WTC11 (cell line): Measurements from ENCODE around the gene DNAJC25. TPM values are rescaled to one million over a fixed set of nuclear protein-coding genes. Genes with fewer than 3 reads are reported as not detected.

Experiments used
- ATAC-seq: fragments of 200-7000 bp; cut with Tn5 transposase; 2 replicates; pipeline ENCODE4 v1.10.0; 2021; ENCODE audit warnings: mild to moderate bottlenecking, moderate library complexity
- CTCF ChIA-PET: fragments of 300-600 bp; sonication (Branson Sonifier 250); formaldehyde crosslinking; loops from one replicate; lab custom pipeline; 2021; ENCODE audit warnings: antibody characterized with exemption; lab: Charles Lee
- POLR2A ChIA-PET: fragments of 350-600 bp; sonication (Branson Sonifier 250); formaldehyde crosslinking; loops from one replicate; lab custom pipeline; 2021; ENCODE audit warnings: antibody characterized with exemption; lab: Charles Lee
- DNase-seq: peaks from one replicate; pipeline ENCODE4 v3.0.0; 2021; ENCODE audit warnings: low spot score
- H3K27ac Mint-ChIP-seq: 2 replicates; pipeline ENCODE4 v1.8.0; 2021; ENCODE audit warnings: mixed read lengths
- H3K27me3 Mint-ChIP-seq: 2 replicates; pipeline ENCODE4 v1.8.0; 2021; ENCODE audit warnings: low read depth, mild to moderate bottlenecking, moderate library complexity, mixed read lengths
- H3K36me3 Mint-ChIP-seq: 2 replicates; pipeline ENCODE4 v1.8.0; 2021; ENCODE audit warnings: mixed read lengths
- H3K4me1 Mint-ChIP-seq: 2 replicates; pipeline ENCODE4 v1.8.0; 2022; ENCODE audit warnings: mixed read lengths
- H3K4me3 Mint-ChIP-seq: 2 replicates; pipeline ENCODE4 v1.8.0; 2021; ENCODE audit warnings: mild to moderate bottlenecking, moderate library complexity, mixed read lengths
- H3K9me3 Mint-ChIP-seq: 2 replicates; pipeline ENCODE4 v1.8.0; 2021; ENCODE audit warnings: mixed read lengths
- AR ChIP-seq: fragments of 250-450 bp; sonication (Bioruptor Pico); IDR thresholded peaks from 2 replicates; pipeline ENCODE4 v1.9.0; 2021; ENCODE audit warnings: mild to moderate bottlenecking
- CTCF ChIP-seq: fragments of 200-600 bp; IDR thresholded peaks from 2 replicates; pipeline ENCODE4 v1.8.0; 2022; ENCODE audit warnings: antibody characterized with exemption
- E2F1 ChIP-seq: sonication (generic); formaldehyde crosslinking; IDR thresholded peaks from 2 replicates; pipeline ENCODE4 v1.8.0; 2022; ENCODE audit warnings: mild to moderate bottlenecking, missing genetic modification reagents
- E2F4 ChIP-seq: sonication (generic); formaldehyde crosslinking; IDR thresholded peaks from 2 replicates; pipeline ENCODE4 v1.8.1; 2022; ENCODE audit warnings: low read depth, mild to moderate bottlenecking, moderate library complexity, missing genetic modification reagents, borderline replicate concordance
- ELF4 ChIP-seq: sonication (generic); formaldehyde crosslinking; IDR thresholded peaks from 2 replicates; pipeline ENCODE4 v1.8.1; 2022; ENCODE audit warnings: low read depth, mild to moderate bottlenecking, moderate library complexity, missing genetic modification reagents
- HMGA2 ChIP-seq: fragments of 250-450 bp; sonication (Bioruptor Pico); IDR thresholded peaks from 2 replicates; pipeline ENCODE4 v1.4.0; 2021; ENCODE audit warnings: mild to moderate bottlenecking, moderate library complexity
- IRF2 ChIP-seq: sonication (generic); formaldehyde crosslinking; IDR thresholded peaks from 2 replicates; pipeline ENCODE4 v1.8.0; 2022; ENCODE audit warnings: low read depth, missing genetic modification reagents, borderline replicate concordance
- MAX ChIP-seq: sonication (generic); formaldehyde crosslinking; IDR thresholded peaks from 2 replicates; pipeline ENCODE4 v1.8.0; 2022; ENCODE audit warnings: mild to moderate bottlenecking, missing genetic modification reagents
- NFATC4 ChIP-seq: fragments of 250-450 bp; sonication (Bioruptor Pico); IDR thresholded peaks from 2 replicates; pipeline ENCODE4 v1.9.0; 2021; ENCODE audit warnings: mild to moderate bottlenecking
- PRDM15 ChIP-seq: sonication (generic); formaldehyde crosslinking; IDR thresholded peaks from 2 replicates; pipeline ENCODE4 v1.8.0; 2022; ENCODE audit warnings: missing genetic modification reagents
- PRRX2 ChIP-seq: fragments of 250-450 bp; sonication (Bioruptor Pico); IDR thresholded peaks from 2 replicates; pipeline ENCODE4 v1.8.0; 2021; ENCODE audit warnings: mild to moderate bottlenecking
- RELA ChIP-seq: sonication (generic); formaldehyde crosslinking; IDR thresholded peaks from 2 replicates; pipeline ENCODE4 v1.8.1; 2022; ENCODE audit warnings: missing genetic modification reagents, mild to moderate bottlenecking, borderline replicate concordance
- TEAD1 ChIP-seq: sonication (generic); formaldehyde crosslinking; IDR thresholded peaks from 2 replicates; pipeline ENCODE4 v1.8.0; 2022; ENCODE audit warnings: mild to moderate bottlenecking, missing genetic modification reagents
- USF2 ChIP-seq: sonication (generic); formaldehyde crosslinking; IDR thresholded peaks from 2 replicates; pipeline ENCODE4 v1.8.1; 2023; ENCODE audit warnings: mild to moderate bottlenecking, missing genetic modification reagents, moderate library complexity
- ZNF219 ChIP-seq: sonication (generic); formaldehyde crosslinking; IDR thresholded peaks from 2 replicates; pipeline ENCODE4 v1.8.0; 2023; ENCODE audit warnings: missing genetic modification reagents, mild to moderate bottlenecking, borderline replicate concordance
- ZNF416 ChIP-seq: fragments of 250-450 bp; sonication (Bioruptor Pico); IDR thresholded peaks from 2 replicates; pipeline ENCODE4 v1.9.0; 2021; ENCODE audit warnings: mild to moderate bottlenecking, inconsistent platforms
- ZNF425 ChIP-seq: fragments of 250-450 bp; sonication (Bioruptor Pico); conservative IDR thresholded peaks from 2 replicates; pipeline ENCODE4 v1.9.0; 2021; ENCODE audit warnings: mild to moderate bottlenecking
- ZSCAN18 ChIP-seq: fragments of 250-450 bp; sonication (Bioruptor Pico); IDR thresholded peaks from 2 replicates; pipeline ENCODE4 v2.1.2; 2022; ENCODE audit warnings: mild to moderate bottlenecking, moderate library complexity
- total RNA-seq: library from RNA; stranded (reverse); gene quantifications from 3 replicates; pipeline ENCODE4 v1.2.3, GENCODE V29; 2021

The DNAJC25 gene
- total RNA-seq, 1 experiment from 2014 or later = 7.4 TPM

- no peaks in the 10 kb centered on the region for H3K27me3 Mint-ChIP-seq
- H3K27ac Mint-ChIP-seq = no peak overlapping the region
- H3K4me1 Mint-ChIP-seq = no peaks in the 10 kb centered on the region
- no peak overlapping the region for H3K4me3 Mint-ChIP-seq
- H3K9me3 Mint-ChIP-seq = no peaks in the 10 kb centered on the region
- TF ChIP-seq CTCF (no peak), TEAD1 (CRISPR knock-in tag) (no peak), E2F1 (CRISPR knock-in tag) (no peak), MAX (no peak), PRDM15 (no peak), RELA (CRISPR knock-in tag) (no peak), IRF2 (CRISPR knock-in tag) (no peak), ZNF219 (CRISPR knock-in tag) (no peak)
- H3K36me3 Mint-ChIP-seq = peaks cover 28% of the 10 kb centered on the region
- no peak for DNase-seq
- no peak for ATAC-seq
- ChIA-PET POLR2A (interaction anchor here (1.0 kb wide), 1 partner anchor 13 kb away, joined by 3 read pairs; no protein-coding TSS in a partner anchor), CTCF (no interaction called here)
These were observed 13.2 kb downstream of the DNAJC25 start for GRCh38 chr9:111644195-111644772.

- H3K27me3 Mint-ChIP-seq = no peaks in the 10 kb centered on the region
- no peak overlapping the region for H3K4me3 Mint-ChIP-seq
- no peak overlapping the region for H3K27ac Mint-ChIP-seq
- CTCF ChIA-PET = no interaction called here
- no peak for DNase-seq
- POLR2A ChIA-PET = no interaction called here
- H3K9me3 Mint-ChIP-seq = no peaks in the 10 kb centered on the region
- H3K36me3 Mint-ChIP-seq = peaks cover 36% of the 10 kb centered on the region
- H3K4me1 Mint-ChIP-seq = no peaks in the 10 kb centered on the region
- no peak for ATAC-seq
- no peak for TF ChIP-seq PRRX2
- no peak for TF ChIP-seq NFATC4 (CRISPR knock-in tag)
- TF ChIP-seq ELF4 = no peak
- no peak for TF ChIP-seq USF2 (CRISPR knock-in tag)
- TF ChIP-seq ZNF416 (CRISPR knock-in tag) = no peak
- no peak for TF ChIP-seq ZSCAN18 (CRISPR knock-in tag)
- no peak for TF ChIP-seq E2F4
- TF ChIP-seq AR = no peak
- TF ChIP-seq HMGA2 (CRISPR knock-in tag) = no peak
- no peak for TF ChIP-seq ZNF425 (CRISPR knock-in tag)
These were observed 14.7 kb downstream of the DNAJC25 start for GRCh38 chr9:111645806-111646205.
